Activated CD4-positive, alpha-beta memory T cell treated with anti-CD3 and anti-CD28 coated beads, Interleukin-2, amount 10 ng/mL, durations not matched to agents 7 days and 5 days (primary cell): ENCODE results near the gene LASP1. TPM values are rescaled to one million over a fixed set of nuclear protein-coding genes. Genes with fewer than 3 reads are reported as not detected.
A peak's percentile ranks its signal among the peaks of the same experiment; 100 is the strongest.

Experiments used
- CTCF ChIA-PET: fragments of 350-600 bp; sonication (Branson Sonifier 250); formaldehyde crosslinking; loops from one replicate; lab custom pipeline; 2021; ENCODE audit warnings: antibody characterized with exemption, inconsistent platforms; lab: Charles Lee
- POLR2A ChIA-PET: fragments of 350-600 bp; sonication (Branson Sonifier 250); formaldehyde crosslinking; loops from one replicate; lab custom pipeline; 2021; ENCODE audit warnings: antibody characterized with exemption; lab: Charles Lee
- DNase-seq: peaks from one replicate; pipeline ENCODE4 v3.0.0-alpha.2; 2020
- H3K27ac Mint-ChIP-seq: one replicate; pipeline ENCODE4 v1.8.0; 2021; ENCODE audit warnings: mild to moderate bottlenecking, mixed read lengths
- H3K27me3 Mint-ChIP-seq: one replicate; pipeline ENCODE4 v1.8.0; 2021; ENCODE audit warnings: mixed read lengths
- H3K36me3 Mint-ChIP-seq: one replicate; pipeline ENCODE4 v1.8.0; 2021; ENCODE audit warnings: low read depth, mixed read lengths
- H3K4me1 Mint-ChIP-seq: one replicate; pipeline ENCODE4 v1.8.0; 2021; ENCODE audit warnings: mixed read lengths
- H3K4me3 Mint-ChIP-seq: one replicate; pipeline ENCODE4 v1.8.0; 2021; ENCODE audit warnings: mild to moderate bottlenecking, mixed read lengths
- H3K9me3 Mint-ChIP-seq: one replicate; pipeline ENCODE4 v1.8.0; 2021; ENCODE audit warnings: mixed read lengths
- total RNA-seq, 2 experiments: library from RNA; stranded (reverse); gene quantifications; one replicate each; pipeline ENCODE4 v1.2.3, GENCODE V29; 2021

The LASP1 gene
- total RNA-seq, 2 experiments from 2014 or later, result 193 to 196 TPM

- Mint-ChIP-seq H3K36me3 (peaks cover 58% of the 10 kb centered on the region), H3K4me3 (no peak overlapping the region), H3K9me3 (no peaks in the 10 kb centered on the region), H3K27me3 (no peaks in the 10 kb centered on the region), H3K4me1 (peaks cover 18% of the 10 kb centered on the region), H3K27ac (peak overlapping the region; percentile 3)
- peak; percentile 9 for DNase-seq
- ChIA-PET CTCF (interaction anchor here (1.2 kb wide), 1 partner anchor 9 kb away, joined by 3 read pairs; no protein-coding TSS in a partner anchor), POLR2A (interaction anchor here (1.3 to 1.4 kb wide), 2 partner anchors 11 to 16 kb away, joined by 3 read pairs; no protein-coding TSS in a partner anchor)
Observed at GRCh38 chr17:38915639-38915995, 45.8 kb downstream of the LASP1 start.

GRCh38 chr17:38916771-38917170 lies 46.9 kb downstream of the LASP1 start:
- ChIA-PET CTCF (interaction anchor here (0.7 kb wide), 1 partner anchor 46 kb away, joined by 3 read pairs; no protein-coding TSS in a partner anchor), POLR2A (interaction anchor here (1.0 to 1.4 kb wide), 2 partner anchors 8 to 18 kb away, joined by 3 read pairs; partner anchors contain the start of gene LASP1NB)
- Mint-ChIP-seq H3K4me1 (peaks cover 18% of the 10 kb centered on the region), H3K27me3 (no peaks in the 10 kb centered on the region), H3K4me3 (no peak overlapping the region), H3K27ac (peak overlapping the region; percentile 55), H3K36me3 (peaks cover 61% of the 10 kb centered on the region), H3K9me3 (no peaks in the 10 kb centered on the region)
- DNase-seq, result peak; percentile 5

- H3K9me3 Mint-ChIP-seq, result no peaks in the 10 kb centered on the region
- H3K27ac Mint-ChIP-seq, result peak overlapping the region; percentile 55
- H3K27me3 Mint-ChIP-seq, result no peaks in the 10 kb centered on the region
- peaks cover 18% of the 10 kb centered on the region for H3K4me1 Mint-ChIP-seq
- ChIA-PET CTCF (interaction anchor here (0.7 kb wide), 1 partner anchor 46 kb away, joined by 3 read pairs; no protein-coding TSS in a partner anchor), POLR2A (interaction anchor here (1.0 to 1.4 kb wide), 2 partner anchors 8 to 18 kb away, joined by 3 read pairs; partner anchors contain the start of gene LASP1NB)
- peak; percentile 11 for DNase-seq
- H3K36me3 Mint-ChIP-seq, result peaks cover 61% of the 10 kb centered on the region
- H3K4me3 Mint-ChIP-seq, result no peak overlapping the region
Observed at GRCh38 chr17:38917259-38917658, 47.4 kb downstream of the LASP1 start.

GRCh38 chr17:38918129-38918913 lies 48.5 kb downstream of the LASP1 start:
- peak; percentile 14 for DNase-seq
- no peak overlapping the region for H3K27ac Mint-ChIP-seq
- peaks cover 61% of the 10 kb centered on the region for H3K36me3 Mint-ChIP-seq
- H3K27me3 Mint-ChIP-seq, result no peaks in the 10 kb centered on the region
- POLR2A ChIA-PET, result interaction anchor here (1.4 kb wide), 1 partner anchor 19 kb away, joined by 3 read pairs; no protein-coding TSS in a partner anchor
- no peaks in the 10 kb centered on the region for H3K9me3 Mint-ChIP-seq
- CTCF ChIA-PET, result no interaction called here
- peaks cover 17% of the 10 kb centered on the region for H3K4me1 Mint-ChIP-seq
- no peak overlapping the region for H3K4me3 Mint-ChIP-seq

- Mint-ChIP-seq H3K27ac (no peak overlapping the region), H3K4me3 (no peak overlapping the region), H3K36me3 (peaks cover 61% of the 10 kb centered on the region), H3K4me1 (peaks cover 18% of the 10 kb centered on the region), H3K27me3 (no peaks in the 10 kb centered on the region), H3K9me3 (no peaks in the 10 kb centered on the region)
- ChIA-PET CTCF (no interaction called here), POLR2A (no interaction called here)
- no peak for DNase-seq
Observed at GRCh38 chr17:38918916-38919315, 49.1 kb downstream of the LASP1 start.

- Mint-ChIP-seq H3K4me3 (no peak overlapping the region), H3K27ac (no peak overlapping the region), H3K36me3 (peaks cover 55% of the 10 kb centered on the region), H3K9me3 (no peaks in the 10 kb centered on the region), H3K27me3 (no peaks in the 10 kb centered on the region), H3K4me1 (peaks cover 13% of the 10 kb centered on the region)
- ChIA-PET POLR2A (no interaction called here), CTCF (no interaction called here)
- DNase-seq, result peak; percentile 7
Observed at GRCh38 chr17:38919316-38920078, 49.6 kb downstream of the LASP1 start.

DNA sequence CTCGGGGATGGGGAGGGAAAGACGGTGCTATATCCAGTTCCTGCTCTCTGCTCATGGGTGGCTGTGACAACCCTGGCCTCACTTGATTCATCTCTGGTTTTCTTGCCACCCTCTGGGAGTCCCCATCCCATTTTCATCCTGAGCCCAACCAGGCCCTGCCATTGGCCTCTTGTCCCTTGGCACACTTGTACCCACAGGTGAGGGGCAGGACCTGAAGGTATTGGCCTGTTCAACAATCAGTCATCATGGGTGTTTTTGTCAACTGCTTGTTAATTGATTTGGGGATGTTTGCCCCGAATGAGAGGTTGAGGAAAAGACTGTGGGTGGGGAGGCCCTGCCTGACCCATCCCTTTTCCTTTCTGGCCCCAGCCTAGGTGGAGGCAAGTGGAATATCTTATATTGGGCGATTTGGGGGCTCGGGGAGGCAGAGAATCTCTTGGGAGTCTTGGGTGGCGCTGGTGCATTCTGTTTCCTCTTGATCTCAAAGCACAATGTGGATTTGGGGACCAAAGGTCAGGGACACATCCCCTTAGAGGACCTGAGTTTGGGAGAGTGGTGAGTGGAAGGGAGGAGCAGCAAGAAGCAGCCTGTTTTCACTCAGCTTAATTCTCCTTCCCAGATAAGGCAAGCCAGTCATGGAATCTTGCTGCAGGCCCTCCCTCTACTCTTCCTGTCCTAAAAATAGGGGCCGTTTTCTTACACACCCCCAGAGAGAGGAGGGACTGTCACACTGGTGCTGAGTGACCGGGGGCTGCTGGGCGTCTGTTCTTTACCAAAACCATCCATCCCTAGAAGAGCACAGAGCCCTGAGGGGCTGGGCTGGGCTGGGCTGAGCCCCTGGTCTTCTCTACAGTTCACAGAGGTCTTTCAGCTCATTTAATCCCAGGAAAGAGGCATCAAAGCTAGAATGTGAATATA lies 50.8 kb downstream of the LASP1 start:
- H3K27ac Mint-ChIP-seq, result peak overlapping the region; percentile 44
- ChIA-PET POLR2A (no interaction called here), CTCF (no interaction called here)
- no peak overlapping the region for H3K4me3 Mint-ChIP-seq
- no peaks in the 10 kb centered on the region for H3K9me3 Mint-ChIP-seq
- no peaks in the 10 kb centered on the region for H3K27me3 Mint-ChIP-seq
- DNase-seq, result no peak
- H3K4me1 Mint-ChIP-seq, result peaks cover 16% of the 10 kb centered on the region
- H3K36me3 Mint-ChIP-seq, result peaks cover 45% of the 10 kb centered on the region

GRCh38 chr17:38921756-38922411 lies 52.0 kb downstream of the LASP1 start:
- DNase-seq, result peak; percentile 15
- Mint-ChIP-seq H3K36me3 (peaks cover 35% of the 10 kb centered on the region), H3K27me3 (no peaks in the 10 kb centered on the region), H3K4me1 (peaks cover 29% of the 10 kb centered on the region), H3K9me3 (no peaks in the 10 kb centered on the region), H3K27ac (no peak overlapping the region), H3K4me3 (no peak overlapping the region)
- CTCF ChIA-PET, result no interaction called here
- POLR2A ChIA-PET, result interaction anchor here (1.2 to 1.8 kb wide), 2 partner anchors 11 to 51 kb away, joined by 4 to 5 read pairs; no protein-coding TSS in a partner anchor

DNA sequence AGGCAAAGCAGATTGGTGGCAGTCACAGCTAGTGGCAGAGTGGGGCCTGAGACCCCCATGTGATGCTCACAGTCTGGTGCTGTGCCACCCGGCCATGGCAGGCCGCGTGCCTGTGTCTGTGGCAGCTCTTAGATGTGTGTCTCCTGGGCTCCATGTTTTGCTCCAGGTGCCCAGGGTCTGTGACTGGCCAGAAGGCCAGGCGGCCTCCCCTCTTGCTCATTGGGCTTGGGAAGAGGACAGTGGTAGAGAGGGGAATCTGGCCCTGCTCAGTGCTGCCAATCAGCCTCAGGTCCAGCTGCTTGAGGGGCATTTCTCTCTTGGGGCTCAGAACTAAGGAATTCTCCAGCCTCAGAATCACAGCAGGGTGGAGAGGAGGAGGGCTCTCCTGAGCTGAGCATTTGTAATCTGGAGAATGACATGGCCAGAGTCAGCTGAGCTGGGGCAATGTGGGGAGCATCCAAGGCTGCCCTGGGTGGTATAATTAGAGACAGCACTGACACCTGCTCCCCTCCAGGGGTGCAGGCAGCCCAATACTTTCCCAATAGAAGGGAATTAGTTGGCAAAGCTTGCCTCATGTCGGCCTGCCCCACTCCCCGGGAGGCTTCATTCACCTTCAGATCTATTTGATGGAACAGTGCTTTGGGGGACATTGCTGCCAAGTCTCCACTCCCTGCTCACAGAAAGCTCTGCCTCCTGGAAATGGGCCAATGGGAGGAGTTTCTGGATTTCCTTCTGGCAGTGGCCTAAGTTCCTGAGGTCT lies 52.9 kb downstream of the LASP1 start:
- peaks cover 26% of the 10 kb centered on the region for H3K36me3 Mint-ChIP-seq
- no peaks in the 10 kb centered on the region for H3K27me3 Mint-ChIP-seq
- peak; percentile 15 for DNase-seq
- peaks cover 29% of the 10 kb centered on the region for H3K4me1 Mint-ChIP-seq
- H3K27ac Mint-ChIP-seq, result no peak overlapping the region
- H3K9me3 Mint-ChIP-seq, result no peaks in the 10 kb centered on the region
- CTCF ChIA-PET, result interaction anchor here (0.5 to 2.0 kb wide), 7 partner anchors 10 to 242 kb away, joined by 3 to 7 read pairs (median 3); no protein-coding TSS in a partner anchor
- H3K4me3 Mint-ChIP-seq, result no peak overlapping the region
- POLR2A ChIA-PET, result interaction anchor here (1.2 to 4.4 kb wide), 3 partner anchors 10 to 52 kb away, joined by 4 to 20 read pairs (median 5); partner anchors contain the start of gene LASP1

GRCh38 chr17:38925263-38925995 lies 55.6 kb downstream of the LASP1 start, which contains the start of gene LASP1NB:
Gene LASP1NB, plus strand, starts transcription at chr17:38925614.
- peaks cover 29% of the 10 kb centered on the region for H3K4me1 Mint-ChIP-seq
- no peaks in the 10 kb centered on the region for H3K27me3 Mint-ChIP-seq
- H3K9me3 Mint-ChIP-seq, result no peaks in the 10 kb centered on the region
- H3K36me3 Mint-ChIP-seq, result peaks cover 5% of the 10 kb centered on the region
- no peak for DNase-seq
- POLR2A ChIA-PET, result interaction anchor here (0.7 to 4.4 kb wide), 7 partner anchors 8 to 71 kb away, joined by 3 to 20 read pairs (median 5); partner anchors contain the start of genes LASP1 and RPL23
- CTCF ChIA-PET, result interaction anchor here (0.8 to 2.6 kb wide), 8 partner anchors 18 to 239 kb away, joined by 4 to 9 read pairs (median 5); partner anchors contain the start of gene LASP1
- H3K4me3 Mint-ChIP-seq, result no peak within 1 kb of the TSS
- no peak within 1 kb of the TSS for H3K27ac Mint-ChIP-seq
